A673 (cell line): ENCODE results near the gene LHPP. TPM values are rescaled to one million over a fixed set of nuclear protein-coding genes. Genes with fewer than 3 reads are reported as not detected.

Experiments used
- BruUV-seq: library from RNA; stranded (reverse); fragments of 400-500 nt; replicated peaks from 2 replicates; lab custom pipeline; 2021; lab: Mats Ljungman, UMichigan
- CTCF ChIA-PET: fragments of 300-600 bp; sonication (Branson Sonifier 250); formaldehyde crosslinking; loops from one replicate; lab custom pipeline; 2022; ENCODE audit warnings: antibody characterized with exemption; lab: Charles Lee
- POLR2A ChIA-PET: fragments of 300-600 bp; sonication (Branson Sonifier 250); formaldehyde crosslinking; loops from one replicate; lab custom pipeline; 2022; ENCODE audit warnings: antibody characterized with exemption; ENCODE audit not compliant: low non-redundant PET; lab: Charles Lee
- DNase-seq: peaks from one replicate; pipeline ENCODE4 v3.0.0-alpha.2; 2015; ENCODE audit warnings: low spot score
- H3K27ac ChIP-seq: fragments of 200-600 bp; sonication (generic); 2 replicates; pipeline ENCODE4 v1.5.1; 2016; ENCODE audit warnings: mixed run types, low read depth, mild to moderate bottlenecking, mixed read lengths, antibody characterized with exemption, low read length; ENCODE audit not compliant: poor library complexity, severe bottlenecking
- H3K27me3 ChIP-seq: fragments of 200-600 bp; sonication (generic); replicated peaks from 2 replicates; pipeline ENCODE4 v1.6.1; 2017; ENCODE audit warnings: mixed run types, low read depth, mild to moderate bottlenecking, mixed read lengths, antibody characterized with exemption, low read length; ENCODE audit not compliant: insufficient read depth, poor library complexity
- H3K36me3 ChIP-seq: fragments of 200-600 bp; sonication (generic); 2 replicates; pipeline ENCODE4 v1.6.1; 2016; ENCODE audit warnings: mixed run types, mild to moderate bottlenecking, mixed read lengths, antibody characterized with exemption, low read length; ENCODE audit not compliant: insufficient read depth, poor library complexity, severe bottlenecking
- H3K4me1 ChIP-seq: fragments of 200-600 bp; sonication (generic); 2 replicates; pipeline ENCODE4 v1.6.1; 2017; ENCODE audit warnings: mixed run types, mild to moderate bottlenecking, mixed read lengths, antibody characterized with exemption, low read length; ENCODE audit not compliant: insufficient read depth, poor library complexity, severe bottlenecking
- H3K4me3 ChIP-seq: fragments of 200-600 bp; sonication (generic); 2 replicates; pipeline ENCODE4 v1.5.1; 2016; ENCODE audit warnings: low read depth, mixed run types, mild to moderate bottlenecking, mixed read lengths, low read length; ENCODE audit not compliant: poor library complexity, severe bottlenecking
- H3K9me3 ChIP-seq: fragments of 200-600 bp; sonication (generic); 2 replicates; pipeline ENCODE4 v1.6.1; 2016; ENCODE audit warnings: mixed run types, low read depth, mild to moderate bottlenecking, mixed read lengths, antibody characterized with exemption, low read length; ENCODE audit not compliant: poor library complexity, severe bottlenecking
- EZH2 ChIP-seq: fragments of 200-600 bp; sonication (generic); IDR thresholded peaks from 2 replicates; pipeline ENCODE4 v1.6.1; 2017; ENCODE audit warnings: borderline replicate concordance, low read depth, mild to moderate bottlenecking, mixed read lengths, antibody characterized with exemption, low read length; ENCODE audit not compliant: poor library complexity, severe bottlenecking
- intact Hi-C: fragments of 100-400 bp; cut with micrococcal nuclease; formaldehyde crosslinking; loops from one replicate; pipeline ENCODE4 v1.10.0; 2022; ENCODE audit not compliant: unreplicated experiment
- total RNA-seq: library from RNA; stranded (reverse); gene quantifications from 2 replicates; pipeline ENCODE4 v1.2.3, GENCODE V29; 2021
- TF ChIP-seq, protein P1 (sequence below): fragments of 300-800, 200-600 bp; sonication (generic); conservative IDR thresholded peaks from 2 replicates; pipeline ENCODE4 v1.5.1; 2017; ENCODE audit warnings: low read depth, mild to moderate bottlenecking, antibody characterized with exemption, low read length, moderate library complexity, mixed read lengths

Gene LHPP
- total RNA-seq, 1 experiment from 2014 or later = 2.3 TPM

DNA sequence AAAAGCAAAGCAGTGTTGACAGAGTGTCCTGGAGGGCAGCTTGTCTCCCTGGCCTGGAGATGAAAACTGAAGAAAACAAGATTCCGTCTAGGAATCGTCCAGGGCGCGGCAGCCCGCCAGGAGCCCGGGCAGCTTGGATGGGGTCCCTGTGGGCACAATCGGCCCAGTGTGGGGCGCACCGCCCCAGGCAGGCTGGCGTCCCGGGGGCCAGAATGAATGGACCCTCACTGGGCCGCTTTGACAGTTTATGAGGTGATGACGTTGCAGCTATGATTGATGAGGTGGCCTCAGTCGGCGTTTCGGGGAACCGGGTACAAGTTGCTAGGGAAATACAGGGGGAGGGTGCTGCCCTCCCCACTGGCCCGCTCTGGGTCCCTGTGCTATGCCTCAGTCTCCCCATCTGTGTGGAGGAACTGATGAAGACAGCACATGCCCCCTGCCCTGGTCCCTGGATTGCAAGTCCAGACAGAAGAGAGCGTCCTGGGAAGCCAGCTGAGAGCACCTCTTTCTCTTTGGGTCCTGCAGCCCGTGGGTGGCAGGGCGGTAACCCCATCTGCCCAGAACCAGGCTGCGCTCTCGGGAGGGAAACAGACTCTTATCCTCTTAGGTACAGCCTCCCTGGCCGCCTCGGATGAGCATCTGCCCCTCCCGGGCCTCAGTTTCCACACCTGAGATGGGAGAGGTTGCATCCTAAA is 131.3 kb downstream of the LHPP start:
- H3K4me3 ChIP-seq = no peak overlapping the region
- H3K4me1 ChIP-seq = no peaks in the 10 kb centered on the region
- no peaks in the 10 kb centered on the region for H3K27me3 ChIP-seq
- H3K36me3 ChIP-seq = no peaks in the 10 kb centered on the region
- TF ChIP-seq, protein P1, sequence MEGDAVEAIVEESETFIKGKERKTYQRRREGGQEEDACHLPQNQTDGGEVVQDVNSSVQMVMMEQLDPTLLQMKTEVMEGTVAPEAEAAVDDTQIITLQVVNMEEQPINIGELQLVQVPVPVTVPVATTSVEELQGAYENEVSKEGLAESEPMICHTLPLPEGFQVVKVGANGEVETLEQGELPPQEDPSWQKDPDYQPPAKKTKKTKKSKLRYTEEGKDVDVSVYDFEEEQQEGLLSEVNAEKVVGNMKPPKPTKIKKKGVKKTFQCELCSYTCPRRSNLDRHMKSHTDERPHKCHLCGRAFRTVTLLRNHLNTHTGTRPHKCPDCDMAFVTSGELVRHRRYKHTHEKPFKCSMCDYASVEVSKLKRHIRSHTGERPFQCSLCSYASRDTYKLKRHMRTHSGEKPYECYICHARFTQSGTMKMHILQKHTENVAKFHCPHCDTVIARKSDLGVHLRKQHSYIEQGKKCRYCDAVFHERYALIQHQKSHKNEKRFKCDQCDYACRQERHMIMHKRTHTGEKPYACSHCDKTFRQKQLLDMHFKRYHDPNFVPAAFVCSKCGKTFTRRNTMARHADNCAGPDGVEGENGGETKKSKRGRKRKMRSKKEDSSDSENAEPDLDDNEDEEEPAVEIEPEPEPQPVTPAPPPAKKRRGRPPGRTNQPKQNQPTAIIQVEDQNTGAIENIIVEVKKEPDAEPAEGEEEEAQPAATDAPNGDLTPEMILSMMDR = no peak
- no peak for TF ChIP-seq EZH2
- CTCF ChIA-PET = no interaction called here
- DNase-seq = no peak
- POLR2A ChIA-PET = no interaction called here
- no TSS peak for BruUV-seq
- no peaks in the 10 kb centered on the region for H3K9me3 ChIP-seq
- no peak overlapping the region for H3K27ac ChIP-seq
- intact Hi-C loops = no loop called here

DNA sequence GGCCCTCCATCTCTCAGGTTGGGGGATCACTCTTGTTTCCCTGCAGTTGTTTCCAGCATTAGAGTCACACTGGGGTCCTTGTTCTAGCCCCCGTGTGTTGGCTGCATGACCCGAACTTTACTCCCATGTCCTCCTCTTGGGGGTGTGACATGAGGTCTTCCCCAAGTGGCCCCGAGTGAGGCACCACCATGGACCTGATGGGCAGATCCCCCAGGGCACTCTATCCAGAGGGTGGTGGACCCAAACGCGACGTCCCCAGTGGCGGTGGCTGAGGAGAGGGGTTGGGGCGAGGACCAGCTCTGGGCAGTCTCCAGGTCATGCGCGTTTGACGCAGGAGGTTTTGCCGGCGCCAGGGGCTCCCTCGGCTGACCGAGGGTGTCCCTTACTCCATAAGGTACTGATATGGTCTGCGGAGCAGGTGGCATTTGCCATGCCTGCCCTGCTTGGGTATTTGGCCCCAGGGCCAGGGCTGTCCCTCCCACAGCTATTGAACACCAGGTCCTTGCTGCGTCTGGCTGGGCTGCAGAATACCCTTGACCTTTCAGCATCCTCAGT is 131.9 kb downstream of the LHPP start:
- Histone ChIP-seq H3K4me3 (no peak overlapping the region), H3K9me3 (no peaks in the 10 kb centered on the region), H3K36me3 (no peaks in the 10 kb centered on the region), H3K4me1 (no peaks in the 10 kb centered on the region), H3K27me3 (no peaks in the 10 kb centered on the region), H3K27ac (no peak overlapping the region)
- CTCF ChIA-PET = no interaction called here
- no TSS peak for BruUV-seq
- DNase-seq = no peak
- POLR2A ChIA-PET = no interaction called here
- TF ChIP-seq, protein P1 = no peak
- no peak for TF ChIP-seq EZH2
- intact Hi-C loops = no loop called here

DNA sequence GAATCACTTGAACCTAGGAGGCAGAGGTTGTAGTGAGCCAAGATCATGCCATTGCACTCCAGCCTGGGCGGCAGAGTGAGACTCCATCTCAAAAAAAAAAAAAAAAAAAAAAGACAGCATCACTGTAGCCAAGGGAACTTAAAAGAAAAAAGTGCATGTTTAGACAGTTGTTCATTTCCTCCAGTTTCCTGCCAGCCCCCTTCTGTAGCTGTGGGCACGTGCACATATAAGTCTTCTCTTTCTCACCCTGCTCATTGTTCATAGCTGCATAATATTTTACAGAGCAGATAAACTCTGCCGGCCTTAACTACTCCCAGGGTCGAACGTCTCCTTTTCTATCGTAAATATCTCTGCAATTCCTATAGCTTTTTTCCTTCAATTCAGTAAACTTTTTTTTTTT is 132.6 kb downstream of the LHPP start:
- no peaks in the 10 kb centered on the region for H3K4me1 ChIP-seq
- ChIA-PET CTCF (interaction anchor here (0.6 kb wide), 1 partner anchor 176 kb away, joined by 3 read pairs; no protein-coding TSS in a partner anchor), POLR2A (no interaction called here)
- no peaks in the 10 kb centered on the region for H3K27me3 ChIP-seq
- intact Hi-C loops = no loop called here
- no peaks in the 10 kb centered on the region for H3K36me3 ChIP-seq
- no peak for TF ChIP-seq EZH2
- TF ChIP-seq, protein P1 = no peak
- DNase-seq = no peak
- no peaks in the 10 kb centered on the region for H3K9me3 ChIP-seq
- H3K4me3 ChIP-seq = no peak overlapping the region
- no TSS peak for BruUV-seq
- no peak overlapping the region for H3K27ac ChIP-seq
